Motor neuron (in vitro differentiated cells): ENCODE results near the gene CTNNA3. TPM values are rescaled to one million over a fixed set of nuclear protein-coding genes. Genes with fewer than 3 reads are reported as not detected.

Experiments used
- ATAC-seq, 8 experiments: fragments of 200-7000 bp; cut with Tn5 transposase; replicated peaks in 6 of 8; 2 replicates each; pipeline ENCODE4 v1.8.0; 2021; ENCODE audit warnings: mild to moderate bottlenecking in 8 of 8, moderate library complexity in 8 of 8
- H3K27ac ChIP-seq, 2 donors: fragments of 250-450 bp; sonication (Bioruptor Pico); 2 replicates each; pipeline ENCODE4 v1.9.0; 2021; ENCODE audit warnings: antibody characterized with exemption in 2 of 2, mild to moderate bottlenecking in 2 of 2, moderate library complexity in 1 of 2
- H3K4me1 ChIP-seq, 2 donors: fragments of 250-450 bp; sonication (Bioruptor Pico); replicated peaks in 1 of 2; 2 replicates each; pipeline ENCODE4 v1.6.1; 2021; ENCODE audit warnings: antibody characterized with exemption in 2 of 2, mild to moderate bottlenecking in 2 of 2, moderate library complexity in 1 of 2
- H3K4me3 ChIP-seq, 5 donors: fragments of 250-450 bp; sonication (Bioruptor Pico); 2 replicates each; pipeline ENCODE4 v1.9.0; 2021; ENCODE audit warnings: antibody characterized with exemption in 5 of 5, mild to moderate bottlenecking in 5 of 5, moderate library complexity in 4 of 5
- WGBS, 10 experiments: fragments of 450-650 bp; shearing (Covaris generic); methylation state at CpG; one replicate each; pipeline ENCODE4 v1.0.0; 2022; 5-methylcytosine and 5-hydroxymethylcytosine counted together
- in situ Hi-C, 9 experiments: fragments of 400-800 bp; cut with MboI; loops; one replicate each; pipeline ENCODE4 v1.15.0; 2021; ENCODE audit warnings: low sequenced_read_pairs in 9 of 9, low pct_unique_long_range_greater_than_20kb in 2 of 9; ENCODE audit not compliant: unreplicated experiment in 9 of 9
- total RNA-seq, 8 experiments: library from RNA; unstranded; fragments of 300-600 nt; gene quantifications; 2 replicates each; pipeline versions ENCODE4 v1.2.3 to v1.2.4, GENCODE V29; 2022

CTNNA3 gene
- total RNA-seq, 8 experiments from 2014 or later, result 0.05 to 4.6 (median 0.48) TPM

- in situ Hi-C loops, result no loop called here
- ATAC-seq, result no peak
- Histone ChIP-seq H3K27ac (no peak overlapping the region), H3K4me1 (no peaks in the 10 kb centered on the region), H3K4me3 (no peak overlapping the region)
- WGBS, 10 experiments, result 0 to 100% (median 40%) methylated on average over 1 of the region's 1 CpG; no CpG with 5 or more reads in 2 of the 10 experiments
Observed at GRCh38 chr10:66472156-66472555, 1223.8 kb downstream of the CTNNA3 start.

- no peaks in the 10 kb centered on the region for H3K4me1 ChIP-seq
- WGBS, 10 experiments, result 14 to 83% (median 33%) methylated on average over 1 of the region's 1 CpG; no CpG with 5 or more reads in 5 of the 10 experiments
- in situ Hi-C loops, result no loop called here
- no peak overlapping the region for H3K4me3 ChIP-seq
- no peak overlapping the region for H3K27ac ChIP-seq
- no peak for ATAC-seq
Observed at GRCh38 chr10:66467042-66467441, 1229.0 kb downstream of the CTNNA3 start.

- Histone ChIP-seq H3K4me3 (no peak overlapping the region), H3K4me1 (no peaks in the 10 kb centered on the region), H3K27ac (no peak overlapping the region)
- in situ Hi-C loops, result no loop called here
- ATAC-seq, result no peak
Observed at GRCh38 chr10:66466622-66467021, 1229.4 kb downstream of the CTNNA3 start.

GRCh38 chr10:66463611-66464010, 1232.4 kb downstream of the CTNNA3 start:
- in situ Hi-C loops, result no loop called here
- WGBS, 10 experiments, result 14 to 91% (median 59%) methylated on average over 2 to 3 of the region's 3 CpGs; no CpG with 5 or more reads in 1 of the 10 experiments
- Histone ChIP-seq H3K27ac (no peak overlapping the region), H3K4me1 (no peaks in the 10 kb centered on the region), H3K4me3 (no peak overlapping the region)
- no peak for ATAC-seq

GRCh38 chr10:66457629-66458028, 1238.4 kb downstream of the CTNNA3 start:
- H3K4me1 ChIP-seq, result no peaks in the 10 kb centered on the region
- 14 to 100% (median 93%) methylated on average over 1 of the region's 1 CpG; no CpG with 5 or more reads in 5 of the 10 experiments for WGBS, 10 experiments
- no peak overlapping the region for H3K27ac ChIP-seq
- no peak for ATAC-seq
- in situ Hi-C loops, result no loop called here
- no peak overlapping the region for H3K4me3 ChIP-seq

GRCh38 chr10:66455304-66455703, 1240.7 kb downstream of the CTNNA3 start:
- 0 to 100% (median 67%) methylated on average over 1 to 2 of the region's 2 CpGs; no CpG with 5 or more reads in 1 of the 10 experiments for WGBS, 10 experiments

GRCh38 chr10:66440568-66440967, 1255.4 kb downstream of the CTNNA3 start:
- in situ Hi-C loops, result no loop called here
- no peak overlapping the region for H3K4me3 ChIP-seq
- H3K27ac ChIP-seq, result no peak overlapping the region
- H3K4me1 ChIP-seq, result no peaks in the 10 kb centered on the region
- no peak for ATAC-seq
- 0 to 100% (median 64%) methylated on average over 1 of the region's 1 CpG; no CpG with 5 or more reads in 2 of the 10 experiments for WGBS, 10 experiments

More at GRCh38 chr10:66455304-66455703, 1240.7 kb downstream of the CTNNA3 start:
- Histone ChIP-seq H3K27ac (no peak overlapping the region), H3K4me1 (no peaks in the 10 kb centered on the region), H3K4me3 (no peak overlapping the region)
- ATAC-seq, result peak in 1 of 8 experiments; percentile 37
- in situ Hi-C loops, result no loop called here

- H3K4me1 ChIP-seq, result no peaks in the 10 kb centered on the region
- H3K27ac ChIP-seq, result no peak overlapping the region
- no peak for ATAC-seq
- no peak overlapping the region for H3K4me3 ChIP-seq
- in situ Hi-C loops, result no loop called here
- 0 to 100% (median 76%) methylated on average over 1 to 2 of the region's 2 CpGs; no CpG with 5 or more reads in 7 of the 10 experiments for WGBS, 10 experiments
Observed at GRCh38 chr10:66414943-66415342, 1281.1 kb downstream of the CTNNA3 start.

GRCh38 chr10:66405566-66405965, 1290.4 kb downstream of the CTNNA3 start:
- ATAC-seq, result no peak
- in situ Hi-C loops, result no loop called here
- Histone ChIP-seq H3K4me3 (no peak overlapping the region), H3K27ac (no peak overlapping the region), H3K4me1 (no peaks in the 10 kb centered on the region)

- in situ Hi-C loops, result no loop called here
- Histone ChIP-seq H3K4me1 (peaks cover 0 to 3% of the 10 kb centered on the region in 2 donors), H3K27ac (no peak overlapping the region), H3K4me3 (no peak overlapping the region)
- ATAC-seq, result no peak
Observed at GRCh38 chr10:66398669-66399068, 1297.3 kb downstream of the CTNNA3 start.

GRCh38 chr10:66394342-66395063, 1301.5 kb downstream of the CTNNA3 start:
- no peak overlapping the region for H3K27ac ChIP-seq
- peak in 3 of 8 experiments; percentile 58 to 71 (median 69) for ATAC-seq
- 0 to 100% (median 50%) methylated on average over 1 to 2 of the region's 2 CpGs; no CpG with 5 or more reads in 2 of the 10 experiments for WGBS, 10 experiments
- H3K4me1 ChIP-seq, result peaks cover 0 to 3% of the 10 kb centered on the region in 2 donors
- no peak overlapping the region for H3K4me3 ChIP-seq
- in situ Hi-C loops, result no loop called here

- H3K27ac ChIP-seq, result no peak overlapping the region
- peaks cover 0 to 3% of the 10 kb centered on the region in 2 donors for H3K4me1 ChIP-seq
- WGBS, 10 experiments, result 3 to 90% (median 65%) methylated on average over 2 to 5 of the region's 5 CpGs; no CpG with 5 or more reads in 1 of the 10 experiments
- in situ Hi-C loops, result no loop called here
- no peak for ATAC-seq
- no peak overlapping the region for H3K4me3 ChIP-seq
Observed at GRCh38 chr10:66390926-66391325, 1305.1 kb downstream of the CTNNA3 start.

- Histone ChIP-seq H3K4me3 (no peak overlapping the region), H3K27ac (no peak overlapping the region), H3K4me1 (no peaks in the 10 kb centered on the region)
- in situ Hi-C loops, result no loop called here
- ATAC-seq, result no peak
Observed at GRCh38 chr10:66381045-66381444, 1315.0 kb downstream of the CTNNA3 start.
